ENCODE data around the gene B4GALT2. TPM values are rescaled to one million over a fixed set of nuclear protein-coding genes. Genes with fewer than 3 reads are reported as not detected.

The B4GALT2 gene
- total RNA-seq, 1 experiment from 2014 or later, result 70.9 TPM

- no peak overlapping the region for H3T11ph ChIP-seq (ENCODE audit: low read length)
- no peak overlapping the region for H4K8ac ChIP-seq (replicated peaks; ENCODE audit: insufficient read length, low read depth, low read length)
- H3K27ac ChIP-seq (ENCODE audit: insufficient read length, low read depth, low read length), result no peak overlapping the region
- no peaks in the 10 kb centered on the region for H3K27me3 ChIP-seq (ENCODE audit: insufficient read depth, low read length)
- H3K79me2 ChIP-seq (ENCODE audit: insufficient read depth, low read length), result peaks cover 3% of the 10 kb centered on the region; the same call in 1 of the 2 replicates
- H2AFZ ChIP-seq (ENCODE audit: low read length), result no peak overlapping the region
- no peak for DNase-seq
- no peak overlapping the region for H3K23ac ChIP-seq (ENCODE audit: insufficient read length, low read depth, low read length)
- Mint-ChIP-seq H3K27me3 (ENCODE audit: low read depth) (no peaks in the 10 kb centered on the region), H3K9me3 (no peaks in the 10 kb centered on the region; a peak in 1 of 5 replicates), H3K36me3 (ENCODE audit: insufficient read depth in 1 of 3, low read depth in 3 of 3) (peaks cover 23 to 51% (median 48%) of the 10 kb centered on the region in 3 experiments; a peak in 6 of 7 replicates), H3K4me1 (peaks cover 27 to 33% of the 10 kb centered on the region in 2 experiments), H3K4me3 (peak overlapping the region in 1 of 2 experiments; percentile 89; a peak in 2 of 5 replicates), H3K27ac (no peak overlapping the region)
- no peak overlapping the region for H2BK20ac ChIP-seq (ENCODE audit: low read depth, low read length, poor library complexity, severe bottlenecking)
- H3K4ac ChIP-seq (ENCODE audit: low read depth, low read length), result no peak overlapping the region
- H3K9me3 ChIP-seq (ENCODE audit: control insufficient read depth, low read depth, low read length), result no peaks in the 10 kb centered on the region
- no peaks in the 10 kb centered on the region for H4K20me1 ChIP-seq (ENCODE audit: control insufficient read depth, insufficient read depth, insufficient read length)
- no peak overlapping the region for H2BK120ac ChIP-seq (ENCODE audit: low read depth, low read length, poor library complexity, severe bottlenecking)
- peaks cover 21% of the 10 kb centered on the region for H3K23me2 ChIP-seq (ENCODE audit: insufficient read length, low read depth, low read length, poor library complexity, severe bottlenecking)
- H3K79me1 ChIP-seq (ENCODE audit: insufficient read depth, low read depth, low read length, poor library complexity, severe bottlenecking), result peaks cover 6% of the 10 kb centered on the region
- H3K9ac ChIP-seq (ENCODE audit: extremely low read depth, insufficient read length, low read length), result no peak overlapping the region
- H3K4me1 ChIP-seq (ENCODE audit: insufficient read depth, low read length), result peaks cover 8% of the 10 kb centered on the region; the same call in 1 of the 2 replicates
- H3K56ac ChIP-seq (ENCODE audit: insufficient read length, low read depth, low read length), result no peak overlapping the region
- no peak overlapping the region for H3K14ac ChIP-seq (ENCODE audit: insufficient read depth, low read length)
- H4K91ac ChIP-seq (ENCODE audit: insufficient read length, low read depth, low read length), result no peak overlapping the region
- no CpG with 5 or more reads among the region's 45 CpGs for WGBS (ENCODE audit: extremely low coverage, insufficient read length, low lambda C conversion rate)
- H2BK5ac ChIP-seq (ENCODE audit: insufficient read length, low read length), result no peak overlapping the region
- no peak overlapping the region for H2BK12ac ChIP-seq (ENCODE audit: insufficient read length, low read depth, low read length)
- no peak overlapping the region for H2AK5ac ChIP-seq (ENCODE audit: insufficient read length, low read length)
- TF ChIP-seq CTCF (conservative IDR thresholded peaks at IDR 0.05), result no peak
- no peak overlapping the region for H4K5ac ChIP-seq (ENCODE audit: insufficient read length, low read depth, low read length)
- no peak overlapping the region for H3K18ac ChIP-seq (ENCODE audit: insufficient read length, low read depth, low read length)
- H2BK15ac ChIP-seq (ENCODE audit: low read depth, low read length), result no peak overlapping the region
- no peak overlapping the region for H3K4me2 ChIP-seq (ENCODE audit: insufficient read depth, insufficient read length, low read length)
Observed at GRCh38 chr1:43979261-43979527, 184 bp downstream of the B4GALT2 start.
